GM12865 (cell line): Measurements from ENCODE around the gene LPP.

Source experiments
- DNase-seq: peaks from one replicate; pipeline ENCODE4 v3.0.0; 2010; ENCODE audit warnings: low read depth
- H3K4me3 ChIP-seq: 2 replicates; pipeline ENCODE4 v1.5.1; 2011; ENCODE audit warnings: mild to moderate bottlenecking, low read depth, low read length, control low read depth
- TF ChIP-seq, protein P1 (sequence below): IDR thresholded peaks from 2 replicates; pipeline ENCODE4 v1.5.1; 2011; ENCODE audit warnings: low read length, control low read depth, low read depth, inconsistent platforms; ENCODE audit not compliant: insufficient read depth; ENCODE audit errors: missing control alignments

The LPP gene

GRCh38 chr3:188760408-188760807 is 606.5 kb downstream of the LPP start:
- DNase-seq, result no peak
- H3K4me3 ChIP-seq, result no peak overlapping the region
- TF ChIP-seq, protein P1, sequence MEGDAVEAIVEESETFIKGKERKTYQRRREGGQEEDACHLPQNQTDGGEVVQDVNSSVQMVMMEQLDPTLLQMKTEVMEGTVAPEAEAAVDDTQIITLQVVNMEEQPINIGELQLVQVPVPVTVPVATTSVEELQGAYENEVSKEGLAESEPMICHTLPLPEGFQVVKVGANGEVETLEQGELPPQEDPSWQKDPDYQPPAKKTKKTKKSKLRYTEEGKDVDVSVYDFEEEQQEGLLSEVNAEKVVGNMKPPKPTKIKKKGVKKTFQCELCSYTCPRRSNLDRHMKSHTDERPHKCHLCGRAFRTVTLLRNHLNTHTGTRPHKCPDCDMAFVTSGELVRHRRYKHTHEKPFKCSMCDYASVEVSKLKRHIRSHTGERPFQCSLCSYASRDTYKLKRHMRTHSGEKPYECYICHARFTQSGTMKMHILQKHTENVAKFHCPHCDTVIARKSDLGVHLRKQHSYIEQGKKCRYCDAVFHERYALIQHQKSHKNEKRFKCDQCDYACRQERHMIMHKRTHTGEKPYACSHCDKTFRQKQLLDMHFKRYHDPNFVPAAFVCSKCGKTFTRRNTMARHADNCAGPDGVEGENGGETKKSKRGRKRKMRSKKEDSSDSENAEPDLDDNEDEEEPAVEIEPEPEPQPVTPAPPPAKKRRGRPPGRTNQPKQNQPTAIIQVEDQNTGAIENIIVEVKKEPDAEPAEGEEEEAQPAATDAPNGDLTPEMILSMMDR, result no peak

GRCh38 chr3:188761439-188761838 is 607.5 kb downstream of the LPP start:
- DNase-seq, result no peak
- no peak overlapping the region for H3K4me3 ChIP-seq
- TF ChIP-seq, protein P1, result no peak

- TF ChIP-seq, protein P1, result no peak
- H3K4me3 ChIP-seq, result no peak overlapping the region
- no peak for DNase-seq
These were observed 608.0 kb downstream of the LPP start for GRCh38 chr3:188761964-188762363.

GRCh38 chr3:188764609-188765008 is 610.7 kb downstream of the LPP start:
- H3K4me3 ChIP-seq, result no peak overlapping the region
- TF ChIP-seq, protein P1, result no peak
- DNase-seq, result no peak

GRCh38 chr3:188769831-188770230 is 615.9 kb downstream of the LPP start:
- TF ChIP-seq, protein P1, result no peak
- H3K4me3 ChIP-seq, result no peak overlapping the region
- no peak for DNase-seq

DNA sequence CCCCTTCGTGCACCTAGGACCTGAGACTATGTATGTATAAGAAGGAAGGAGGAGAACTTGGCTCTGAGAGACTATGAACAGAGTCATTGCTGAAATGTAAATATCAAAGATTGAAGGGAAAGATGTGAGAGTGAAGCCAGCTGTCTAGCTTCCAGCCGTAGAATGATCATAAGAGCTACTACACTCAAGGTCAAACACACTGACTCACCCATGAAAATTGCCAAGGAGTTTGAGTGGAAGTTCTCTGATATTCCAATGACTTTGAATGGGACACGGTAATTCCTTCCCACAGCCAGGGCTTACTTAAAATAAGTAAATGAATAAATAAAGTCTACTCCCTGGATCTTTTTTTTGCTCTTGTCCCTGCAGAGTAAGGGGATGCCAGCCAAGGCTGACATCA is 618.9 kb downstream of the LPP start:
- no peak overlapping the region for H3K4me3 ChIP-seq
- DNase-seq, result no peak
- TF ChIP-seq, protein P1, result no peak

DNA sequence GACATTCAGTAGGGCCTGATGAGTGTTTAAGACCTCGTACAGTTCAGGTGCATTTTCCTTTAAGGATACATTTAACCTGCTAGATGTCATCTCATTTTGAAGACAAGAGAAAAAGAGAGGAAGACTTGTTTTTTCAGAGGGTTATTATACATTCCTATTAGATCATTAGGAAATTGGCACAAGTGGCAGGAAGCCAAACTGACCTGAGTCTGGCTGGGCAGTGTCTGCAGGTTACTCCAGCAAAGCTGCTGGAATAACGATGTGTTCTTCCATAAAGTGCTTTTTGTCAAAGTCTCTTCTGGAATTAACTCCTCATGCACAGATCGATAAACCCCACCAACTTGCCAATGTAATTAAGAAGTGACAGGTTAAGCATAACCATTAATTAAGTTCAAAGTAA is 621.5 kb downstream of the LPP start:
- DNase-seq, result no peak
- H3K4me3 ChIP-seq, result no peak overlapping the region
- TF ChIP-seq, protein P1, result no peak
